ENCODE measurements around the gene C7.
"Not testable (repeated sequence)": the region's sequence is repeated elsewhere in the genome, so short reads cannot be mapped to it uniquely, and the experiment has no call there.

C7 gene

DNA sequence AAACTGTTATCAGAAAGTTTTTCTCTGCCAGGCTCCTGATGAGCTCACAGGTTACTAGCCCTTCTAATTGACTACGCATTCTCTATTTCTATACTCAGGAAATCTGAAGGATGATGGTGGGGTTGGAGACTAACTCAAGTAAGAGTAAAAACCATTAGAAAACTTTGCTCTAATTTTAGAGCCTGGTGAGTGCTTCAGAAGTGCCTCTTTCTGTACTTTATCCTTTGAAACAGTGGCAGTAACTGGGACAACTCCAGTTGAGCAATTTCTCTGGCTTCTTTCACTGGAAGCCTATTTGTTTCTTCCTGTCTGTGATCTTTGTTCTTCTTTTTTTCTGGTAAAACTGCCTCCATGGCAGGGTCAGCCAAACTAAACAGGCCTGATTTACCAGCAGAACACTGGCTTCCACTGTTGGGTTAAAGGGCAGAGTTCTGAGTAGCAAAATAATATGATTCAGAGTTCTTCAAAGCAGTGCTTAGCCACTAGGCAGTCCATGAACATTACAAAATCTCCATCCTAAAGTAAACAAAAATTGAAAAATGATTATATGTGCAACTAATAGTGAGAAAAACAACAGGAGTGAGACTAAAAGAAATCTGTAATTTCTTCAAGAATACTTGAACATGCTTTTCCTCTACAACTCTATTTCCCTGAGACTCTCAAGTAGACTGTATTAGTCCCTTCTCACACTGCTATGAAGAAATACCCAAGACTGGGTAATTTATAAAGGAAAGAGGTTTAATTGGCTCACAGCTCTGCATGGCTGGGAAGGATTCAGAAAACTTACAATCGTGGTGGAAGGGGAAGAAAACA is 82.1 kb downstream of the C7 start:
- no peak for DNase-seq (ENCODE audit: low spot score)

DNA sequence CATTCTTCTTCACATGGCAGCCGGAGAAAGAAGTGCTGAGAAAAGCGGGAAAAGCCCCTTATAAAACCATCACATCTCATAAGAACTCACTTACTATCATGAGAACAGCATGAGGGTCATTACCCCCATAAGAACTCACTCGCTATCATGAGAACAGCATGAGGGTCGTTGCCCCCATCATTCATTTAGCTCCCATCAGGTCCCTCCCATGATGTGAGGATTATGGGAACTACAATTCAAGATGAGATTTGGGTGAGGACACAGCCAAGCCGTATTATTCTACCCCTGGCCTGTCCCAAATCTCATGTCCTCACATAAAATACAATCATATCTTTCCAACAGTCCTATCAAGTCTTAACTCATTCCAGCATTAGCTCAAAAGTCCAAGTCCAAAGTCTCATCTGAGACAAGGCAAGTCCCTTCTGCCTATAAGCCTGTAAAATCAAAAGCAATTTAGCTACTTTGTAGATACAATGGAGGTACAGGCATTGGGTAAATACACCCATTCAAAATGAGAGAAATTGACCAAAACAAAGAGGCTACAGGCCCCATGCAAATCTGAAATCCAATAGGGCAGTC is 82.8 kb downstream of the C7 start:
- no peak for DNase-seq (ENCODE audit: low spot score)

DNA sequence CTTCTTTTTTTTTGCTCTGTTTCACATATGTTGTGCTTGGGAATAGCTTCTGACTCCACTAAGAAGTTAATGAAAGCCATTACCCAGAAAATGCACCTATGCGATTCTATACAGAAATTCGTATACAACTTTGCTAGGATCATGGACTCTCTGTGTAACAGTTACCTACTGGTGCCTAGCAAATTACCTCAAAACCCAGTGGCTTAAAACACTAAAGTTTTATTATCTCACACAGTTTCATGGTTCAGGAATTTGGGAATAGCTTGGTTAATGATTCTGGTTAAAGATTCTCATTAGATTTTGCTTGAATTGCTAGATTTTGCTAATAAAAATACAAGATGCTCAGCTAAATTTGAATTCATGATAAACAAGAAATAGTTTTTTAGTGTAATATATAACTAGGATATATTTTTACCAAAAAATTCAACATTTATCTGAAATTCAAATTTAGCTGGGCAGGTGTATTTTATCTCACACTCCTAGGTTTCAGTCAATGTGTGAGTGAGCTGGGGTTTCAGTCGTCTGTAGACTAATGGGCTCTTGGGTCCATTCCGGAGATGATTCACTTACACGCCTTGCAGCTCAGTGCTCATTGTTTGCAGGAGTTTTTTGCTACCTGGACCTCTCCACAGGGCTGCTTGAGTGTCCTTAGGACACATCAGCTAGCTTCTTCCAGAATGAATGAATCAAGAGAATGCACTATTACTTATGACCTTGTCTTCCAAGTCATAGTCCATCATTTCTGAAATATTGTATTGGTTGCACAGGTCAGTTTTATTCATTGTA is 86.7 kb downstream of the C7 start:
- DNase-seq (ENCODE audit: low spot score), result no peak

DNA sequence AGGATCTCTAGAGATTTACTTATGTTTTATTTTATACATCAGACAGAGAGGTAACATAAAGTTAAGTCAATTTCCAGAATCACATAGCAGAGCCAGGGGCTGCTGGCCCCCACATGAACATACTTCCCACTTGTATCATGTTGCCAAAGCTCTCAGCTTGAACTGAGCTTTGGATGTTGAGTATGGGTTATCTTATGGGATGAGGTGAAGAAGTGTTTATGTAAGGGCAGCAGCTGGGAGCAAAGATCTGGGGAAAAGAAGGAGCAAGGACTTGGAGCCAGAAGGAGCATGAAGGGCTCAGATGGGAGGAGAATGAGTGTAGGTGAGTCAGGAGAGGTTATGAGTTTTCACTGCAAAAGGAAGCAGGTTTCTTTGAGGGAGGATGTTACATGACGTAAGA is 89.8 kb downstream of the C7 start:
- DNase-seq (ENCODE audit: low spot score), result no peak

GRCh38 chr5:40999966-41000365 is 90.7 kb downstream of the C7 start:
- no peak for DNase-seq (ENCODE audit: low spot score)

DNA sequence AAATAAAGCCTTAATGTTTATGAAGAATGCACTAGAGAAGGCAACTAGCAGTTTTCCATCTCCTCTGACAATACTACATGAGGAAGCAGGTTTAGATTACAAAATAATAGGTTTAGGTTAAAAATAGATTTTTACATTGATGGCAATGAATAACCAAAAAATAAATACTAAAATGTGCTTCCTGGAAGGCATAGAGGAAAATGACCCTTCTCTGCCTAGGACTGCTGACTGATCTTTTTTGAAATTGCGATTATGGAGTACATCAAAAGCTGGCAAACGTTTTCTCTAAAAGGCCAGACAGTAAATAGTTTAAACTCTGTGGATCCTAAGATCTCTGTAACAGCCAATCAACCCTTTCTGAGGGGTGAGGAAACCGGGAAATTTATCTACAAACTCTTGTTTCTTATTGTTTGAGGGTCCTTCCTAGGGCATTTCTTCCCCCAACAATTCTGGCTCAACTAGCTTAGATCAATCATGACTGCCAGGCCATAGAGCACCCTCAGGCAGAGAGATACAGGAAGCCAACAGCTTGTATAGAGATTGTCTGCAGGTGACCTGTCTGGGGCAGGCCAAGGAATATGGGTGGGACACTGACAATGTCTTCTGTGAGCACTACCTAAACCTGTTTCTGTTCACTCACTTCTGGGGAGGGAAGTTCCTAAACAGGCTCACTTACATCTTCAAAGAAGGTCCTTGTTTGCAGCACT is 94.5 kb downstream of the C7 start:
- DNase-seq (ENCODE audit: low spot score), result no peak

- no peak for DNase-seq (ENCODE audit: low spot score)
Measured at GRCh38 chr5:41004931-41005330, 95.6 kb downstream of the C7 start.

DNA sequence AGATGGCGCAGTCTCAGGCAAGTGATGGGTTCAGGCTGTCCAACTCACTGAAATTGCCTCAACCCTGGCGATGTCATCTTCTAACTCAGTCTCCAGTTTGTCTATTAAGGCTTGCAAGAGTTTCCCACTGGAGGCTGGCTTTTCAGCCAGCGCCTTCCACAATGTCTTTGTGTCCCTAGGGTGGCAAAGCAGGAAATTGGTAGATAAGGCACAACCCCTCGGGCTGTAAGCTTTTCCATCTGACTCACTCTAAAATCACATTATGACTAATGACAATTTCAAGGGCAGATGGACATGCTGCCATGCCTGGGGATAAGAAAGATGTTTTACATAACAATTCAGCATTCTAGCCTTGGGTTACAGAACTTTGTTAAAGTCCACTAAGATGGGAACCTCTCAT is 99.9 kb downstream of the C7 start:
- no peak for DNase-seq (ENCODE audit: low spot score)

DNA sequence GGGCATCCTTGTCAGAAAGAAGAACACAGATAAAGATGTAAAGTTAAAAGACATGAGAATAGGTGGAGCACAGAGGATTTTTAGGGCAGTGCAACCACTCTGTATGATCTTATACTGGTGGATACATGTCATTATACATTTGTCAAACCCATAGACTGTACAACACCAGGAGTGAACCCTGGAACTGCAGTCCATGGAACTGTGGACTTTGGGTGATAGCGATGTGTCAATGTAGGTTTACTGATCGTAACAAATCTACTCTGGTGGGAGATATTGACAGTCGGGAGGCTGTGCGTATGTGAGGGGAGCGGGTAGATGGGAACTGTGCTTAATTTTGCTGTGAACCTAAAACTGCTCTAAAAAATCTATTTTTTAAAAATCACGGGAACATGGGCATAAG is 101.3 kb downstream of the C7 start:
- DNase-seq (ENCODE audit: low spot score), result no peak

DNA sequence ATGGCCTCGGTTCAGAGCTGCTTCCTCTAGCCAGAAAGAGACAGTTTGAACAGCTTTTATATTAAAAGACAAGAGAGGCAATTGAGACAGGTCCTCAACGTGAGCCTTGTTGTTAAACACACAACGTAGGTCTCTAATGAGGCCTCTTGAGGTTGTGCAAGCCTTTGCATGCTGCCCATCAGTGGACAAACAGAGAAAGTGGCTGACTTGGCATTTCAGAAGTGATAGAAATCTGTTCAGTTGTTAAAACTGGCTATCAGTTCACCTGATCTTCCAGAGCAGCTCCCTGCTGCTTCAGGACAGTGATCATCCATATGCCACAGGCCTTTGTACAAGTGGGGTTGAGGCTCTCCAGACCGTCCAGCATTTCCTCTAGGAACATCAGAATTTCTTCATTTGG is 103.0 kb downstream of the C7 start:
- DNase-seq (ENCODE audit: low spot score), result no peak

- DNase-seq (ENCODE audit: low spot score), result not testable (repeated sequence)
Measured at GRCh38 chr5:41022600-41022999, 113.3 kb downstream of the C7 start.

Data from NAMALWA (cell line).